GM19455 (cell line): ENCODE data around the gene THRA.

Experiments used
- ATAC-seq: cut with Tn5 transposase; IDR thresholded peaks from one replicate; pipeline ENCODE4 v1.9.1; 2021; ENCODE audit not compliant: unreplicated experiment

The THRA gene

GRCh38 chr17:40079545-40079944 is 16.8 kb downstream of the THRA start:
- ATAC-seq: no peak

GRCh38 chr17:40084477-40084876 is 21.7 kb downstream of the THRA start:
- ATAC-seq: no peak

GRCh38 chr17:40086150-40087044 is 23.6 kb downstream of the THRA start:
- ATAC-seq: no peak

DNA sequence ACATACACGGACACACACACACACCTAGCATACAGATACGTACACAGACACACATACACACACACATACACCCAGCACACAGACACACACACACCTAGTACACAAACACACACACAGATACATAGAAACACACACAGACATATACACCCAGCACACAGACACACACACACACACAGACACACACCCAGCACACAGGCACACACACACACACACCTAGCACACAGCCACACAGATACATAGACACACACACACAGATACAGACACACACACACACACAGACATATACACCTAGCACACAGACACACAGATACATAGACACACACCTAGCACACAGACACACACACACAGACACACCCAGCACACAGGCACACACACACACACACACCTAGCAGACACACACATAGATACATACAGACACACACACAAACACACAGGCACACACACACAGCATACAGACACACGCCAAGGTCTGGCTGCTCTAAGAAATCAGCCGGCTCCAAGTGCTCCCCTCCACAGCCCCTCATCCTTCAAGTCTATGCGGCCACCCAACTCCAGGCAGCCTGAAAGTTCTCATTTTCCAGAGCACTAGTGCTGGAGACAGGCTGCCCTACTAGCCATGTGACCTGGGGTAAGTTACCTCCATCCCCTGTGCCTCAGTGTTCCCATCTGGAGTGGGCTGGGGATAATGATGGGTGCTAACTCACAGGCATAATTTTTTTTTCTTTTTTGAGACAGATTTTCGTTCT is 24.5 kb downstream of the THRA start:
- ATAC-seq: no peak

GRCh38 chr17:40087903-40088718 is 25.3 kb downstream of the THRA start:
- no peak for ATAC-seq

DNA sequence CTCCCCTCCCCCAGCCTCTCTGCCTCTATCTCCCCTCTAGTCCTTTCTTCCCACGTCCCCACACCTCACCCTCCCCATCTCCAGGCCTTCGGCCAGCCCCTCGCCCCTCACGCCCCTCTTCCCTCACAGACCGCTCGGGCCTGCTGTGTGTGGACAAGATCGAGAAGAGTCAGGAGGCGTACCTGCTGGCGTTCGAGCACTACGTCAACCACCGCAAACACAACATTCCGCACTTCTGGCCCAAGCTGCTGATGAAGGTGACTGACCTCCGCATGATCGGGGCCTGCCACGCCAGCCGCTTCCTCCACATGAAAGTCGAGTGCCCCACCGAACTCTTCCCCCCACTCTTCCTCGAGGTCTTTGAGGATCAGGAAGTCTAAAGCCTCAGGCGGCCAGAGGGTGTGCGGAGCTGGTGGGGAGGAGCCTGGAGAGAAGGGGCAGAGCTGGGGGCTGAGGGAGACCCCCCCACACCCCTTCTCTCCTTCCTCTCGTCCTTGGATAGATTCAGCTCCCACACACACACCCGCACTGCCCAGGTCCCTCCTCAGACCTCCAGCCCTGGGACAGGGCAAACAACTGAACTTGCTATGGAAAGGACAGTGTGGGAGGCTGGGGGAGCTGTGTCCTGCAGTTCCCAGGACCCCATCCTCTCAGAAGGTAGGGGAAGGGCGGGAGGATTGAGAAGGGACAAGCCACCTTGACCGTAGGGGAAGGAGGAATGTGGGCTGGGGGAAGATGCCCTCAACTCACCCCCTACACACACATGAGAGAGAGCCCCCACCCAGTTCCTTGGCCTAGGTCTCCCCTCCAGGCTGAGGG is 26.5 kb downstream of the THRA start:
- ATAC-seq: no peak

- ATAC-seq: no peak
These were observed 27.7 kb downstream of the THRA start for GRCh38 chr17:40090237-40091119.

GRCh38 chr17:40091691-40092397 is 29.1 kb downstream of the THRA start:
- ATAC-seq: no peak

GRCh38 chr17:40092581-40092980 is 29.8 kb downstream of the THRA start:
- ATAC-seq: no peak

GRCh38 chr17:40093005-40093579 is 30.3 kb downstream of the THRA start:
- ATAC-seq: no peak

GRCh38 chr17:40093580-40094201 is 30.9 kb downstream of the THRA start:
- no peak for ATAC-seq

GRCh38 chr17:40094874-40095273 is 32.1 kb downstream of the THRA start:
- no peak for ATAC-seq

DNA sequence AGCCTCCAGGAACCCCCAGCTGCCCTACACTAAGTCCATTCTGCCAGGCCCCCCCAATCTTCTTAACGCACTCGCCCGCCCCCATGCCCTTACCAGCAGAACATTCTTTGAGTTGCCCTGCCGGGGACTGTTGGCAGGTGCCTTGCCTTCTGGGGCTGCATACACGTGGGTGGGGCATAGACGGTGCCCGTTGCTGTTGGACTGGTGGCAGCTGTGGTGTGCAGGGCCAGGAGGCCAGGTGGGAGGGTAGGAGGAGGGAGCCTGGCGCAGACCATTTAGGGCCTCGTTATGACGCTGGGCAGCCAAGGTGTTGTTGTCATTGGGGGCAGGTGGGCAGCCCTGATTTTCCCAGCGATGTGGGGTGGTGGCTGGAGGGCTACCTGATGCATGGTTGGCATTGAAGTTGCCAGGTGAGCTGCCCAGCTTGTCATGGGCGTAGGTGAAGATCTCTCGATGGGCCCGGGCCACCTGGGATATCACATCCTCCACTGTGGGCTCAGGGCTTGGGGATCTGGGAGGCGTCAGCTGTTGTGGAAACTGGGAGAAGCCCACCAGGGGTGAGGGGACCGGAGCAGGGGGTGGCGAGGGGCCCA is 32.7 kb downstream of the THRA start:
- no peak for ATAC-seq

- ATAC-seq: peak; percentile 43
These were observed 33.4 kb downstream of the THRA start for GRCh38 chr17:40095944-40096791.

DNA sequence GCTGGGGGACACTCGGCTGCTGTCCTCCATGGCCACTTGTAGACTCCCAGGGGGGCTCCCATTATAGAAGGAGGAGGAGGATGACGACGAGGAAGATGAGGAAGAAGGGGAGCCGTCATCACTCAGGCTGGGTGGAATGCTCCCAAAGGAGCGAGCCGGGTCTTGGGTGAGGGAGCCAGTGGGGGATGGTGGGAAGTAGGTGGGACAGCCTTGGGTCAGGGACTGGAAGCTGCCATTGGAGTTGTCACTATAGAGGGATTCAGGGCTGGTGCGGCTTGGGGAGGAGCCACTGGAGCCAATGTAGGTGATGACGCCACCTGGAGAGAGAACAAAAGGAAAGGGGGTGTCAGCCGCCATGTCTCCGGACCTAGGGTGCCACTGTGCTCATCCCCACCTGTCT is 34.3 kb downstream of the THRA start:
- ATAC-seq: no peak

- no peak for ATAC-seq
These were observed 35.4 kb downstream of the THRA start for GRCh38 chr17:40097931-40098845.
